Kidney (tissue), 14 donors: ENCODE data around the gene OVAAL. TPM values are rescaled to one million over a fixed set of nuclear protein-coding genes. Genes with fewer than 3 reads are reported as not detected.

Source experiments
- DNase-seq, 5 donors: peaks; one replicate each; pipeline ENCODE4 v3.0.0-alpha.2; 2013 to 2020
- FAIRE-seq: peaks from 2 replicates; lab custom pipeline; 2012; peaks lifted over from hg19 to GRCh38; lab: Jason Lieb, UNC
- H3K27ac ChIP-seq, 2 donors: one replicate each; pipeline ENCODE4 v1.7.0; 2013; ENCODE audit warnings: low read depth in 2 of 2, low read length in 2 of 2, inconsistent platforms in 1 of 2
- H3K27me3 ChIP-seq: one replicate; pipeline ENCODE4 v1.7.1; 2013; ENCODE audit warnings: low read length, inconsistent platforms; ENCODE audit not compliant: control insufficient read depth, insufficient read depth
- H3K36me3 ChIP-seq, 3 donors: one replicate each; pipeline versions ENCODE4 v1.7.0 to v1.7.1; 2013; ENCODE audit warnings: low read length in 3 of 3, control low read depth in 1 of 3, inconsistent platforms in 1 of 3; ENCODE audit not compliant: insufficient read depth in 3 of 3, control insufficient read depth in 2 of 3
- H3K4me1 ChIP-seq, 3 donors: one replicate each; pipeline versions ENCODE4 v1.7.0 to v1.7.1; 2013; ENCODE audit warnings: low read length in 3 of 3, inconsistent platforms in 1 of 3, low read depth in 1 of 3; ENCODE audit not compliant: control insufficient read depth in 2 of 3, insufficient read depth in 2 of 3
- H3K4me3 ChIP-seq, 3 donors: one replicate each; pipeline versions ENCODE4 v1.7.0 to v1.8.1; 2013; ENCODE audit warnings: low read length in 3 of 3, control low read depth in 1 of 3, inconsistent platforms in 1 of 3
- H3K9ac ChIP-seq, 3 donors: one replicate each; pipeline versions ENCODE4 v1.7.0 to v1.7.1; 2013; ENCODE audit warnings: low read length in 3 of 3, control low read depth in 1 of 3, inconsistent platforms in 1 of 3
- H3K9me3 ChIP-seq, 3 donors: one replicate each; pipeline versions ENCODE4 v1.7.0 to v1.7.1; 2013; ENCODE audit warnings: low read length in 3 of 3, control low read depth in 1 of 3, inconsistent platforms in 1 of 3; ENCODE audit not compliant: control insufficient read depth in 2 of 3, insufficient read depth in 1 of 3
- intact Hi-C: fragments of 100-400 bp; cut with DNase I; formaldehyde crosslinking; loops from one replicate; pipeline ENCODE4 v1.11.1; 2022
- polyA plus RNA-seq: library from polyadenylated mRNA; stranded (reverse); fragments of 350-450 nt; fragmentation: Illumina TruSeq; extraction: RNeasy Lipid Tissue Mini Kit (QIAGEN cat#74804); gene quantifications from one replicate; pipeline ENCODE4 v1.2.3, GENCODE V29; 2014; ENCODE audit warnings: low read depth, low replicate concordance; ENCODE audit not compliant: insufficient read depth
- total RNA-seq: library from RNA; stranded (reverse); fragmentation: NEBNext Ultra II Directional; extraction: Animal tissue kit (Norgen Biotek cat#: 25700); gene quantifications from one replicate; pipeline ENCODE4 v1.2.1, GENCODE V29; 2021
- TF ChIP-seq, protein P1 (sequence below): IDR thresholded peaks from 3 replicates; pipeline ENCODE4 v1.5.1; 2012; ENCODE audit warnings: mild to moderate bottlenecking, moderate library complexity, borderline replicate concordance; ENCODE audit not compliant: insufficient read depth; ENCODE audit errors: extremely low read depth
- donor health status: control.
- donor health status: control.
- donor health status: control.
- donor health status: control.
- donor health status: control.
- donor health status: DM: yes; HTN: yes; CAD: no.
- donor health status: Normal renal cell carcinoma (clear cell type).

The OVAAL gene
- total and polyA plus RNA-seq, 2 donors from 2014 or later, result not detected

DNA sequence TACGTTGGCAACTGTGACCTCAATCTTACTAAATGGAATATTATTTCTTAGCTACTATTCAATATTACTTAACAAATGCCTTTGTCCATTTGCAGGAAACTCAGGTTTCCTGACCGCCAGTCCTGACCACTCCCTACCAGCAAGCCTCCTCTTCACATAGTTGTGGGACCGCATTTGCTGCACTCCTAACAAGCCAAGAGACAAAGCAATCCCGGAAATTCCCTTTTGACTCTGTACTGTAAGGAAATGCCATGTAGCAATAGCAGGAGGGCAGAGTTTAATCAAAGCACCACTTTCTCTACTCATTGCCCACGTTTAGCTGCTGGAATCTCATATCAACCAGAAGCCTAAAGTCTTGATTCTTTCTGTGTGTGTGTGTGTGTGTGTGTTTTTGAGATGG lies 28.3 kb upstream of the OVAAL start:
- intact Hi-C loops, result no loop called here
- Histone ChIP-seq H3K4me3 (no peak overlapping the region), H3K9me3 (no peaks in the 10 kb centered on the region), H3K4me1 (peaks cover 0 to 4% (median 2%) of the 10 kb centered on the region in 3 donors), H3K36me3 (no peaks in the 10 kb centered on the region), H3K9ac (no peak overlapping the region), H3K27me3 (no peaks in the 10 kb centered on the region), H3K27ac (no peak overlapping the region)
- FAIRE-seq (no peak), DNase-seq (peak in 1 of 5 donors; percentile 42)
- TF ChIP-seq, protein P1, sequence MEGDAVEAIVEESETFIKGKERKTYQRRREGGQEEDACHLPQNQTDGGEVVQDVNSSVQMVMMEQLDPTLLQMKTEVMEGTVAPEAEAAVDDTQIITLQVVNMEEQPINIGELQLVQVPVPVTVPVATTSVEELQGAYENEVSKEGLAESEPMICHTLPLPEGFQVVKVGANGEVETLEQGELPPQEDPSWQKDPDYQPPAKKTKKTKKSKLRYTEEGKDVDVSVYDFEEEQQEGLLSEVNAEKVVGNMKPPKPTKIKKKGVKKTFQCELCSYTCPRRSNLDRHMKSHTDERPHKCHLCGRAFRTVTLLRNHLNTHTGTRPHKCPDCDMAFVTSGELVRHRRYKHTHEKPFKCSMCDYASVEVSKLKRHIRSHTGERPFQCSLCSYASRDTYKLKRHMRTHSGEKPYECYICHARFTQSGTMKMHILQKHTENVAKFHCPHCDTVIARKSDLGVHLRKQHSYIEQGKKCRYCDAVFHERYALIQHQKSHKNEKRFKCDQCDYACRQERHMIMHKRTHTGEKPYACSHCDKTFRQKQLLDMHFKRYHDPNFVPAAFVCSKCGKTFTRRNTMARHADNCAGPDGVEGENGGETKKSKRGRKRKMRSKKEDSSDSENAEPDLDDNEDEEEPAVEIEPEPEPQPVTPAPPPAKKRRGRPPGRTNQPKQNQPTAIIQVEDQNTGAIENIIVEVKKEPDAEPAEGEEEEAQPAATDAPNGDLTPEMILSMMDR, result no peak

GRCh38 chr1:180532854-180533253 lies 25.9 kb upstream of the OVAAL start:
- no peak for FAIRE-seq
- Histone ChIP-seq H3K27me3 (no peaks in the 10 kb centered on the region), H3K9ac (no peak overlapping the region), H3K36me3 (no peaks in the 10 kb centered on the region), H3K27ac (no peak overlapping the region), H3K9me3 (no peaks in the 10 kb centered on the region), H3K4me3 (peak overlapping the region in 1 of 3 donors; percentile 3), H3K4me1 (peaks cover 0 to 5% (median 4%) of the 10 kb centered on the region in 3 donors)
- TF ChIP-seq, protein P1, result no peak
- intact Hi-C loops, result no loop called here
- peak in 1 of 5 donors; percentile 19 for DNase-seq

DNA sequence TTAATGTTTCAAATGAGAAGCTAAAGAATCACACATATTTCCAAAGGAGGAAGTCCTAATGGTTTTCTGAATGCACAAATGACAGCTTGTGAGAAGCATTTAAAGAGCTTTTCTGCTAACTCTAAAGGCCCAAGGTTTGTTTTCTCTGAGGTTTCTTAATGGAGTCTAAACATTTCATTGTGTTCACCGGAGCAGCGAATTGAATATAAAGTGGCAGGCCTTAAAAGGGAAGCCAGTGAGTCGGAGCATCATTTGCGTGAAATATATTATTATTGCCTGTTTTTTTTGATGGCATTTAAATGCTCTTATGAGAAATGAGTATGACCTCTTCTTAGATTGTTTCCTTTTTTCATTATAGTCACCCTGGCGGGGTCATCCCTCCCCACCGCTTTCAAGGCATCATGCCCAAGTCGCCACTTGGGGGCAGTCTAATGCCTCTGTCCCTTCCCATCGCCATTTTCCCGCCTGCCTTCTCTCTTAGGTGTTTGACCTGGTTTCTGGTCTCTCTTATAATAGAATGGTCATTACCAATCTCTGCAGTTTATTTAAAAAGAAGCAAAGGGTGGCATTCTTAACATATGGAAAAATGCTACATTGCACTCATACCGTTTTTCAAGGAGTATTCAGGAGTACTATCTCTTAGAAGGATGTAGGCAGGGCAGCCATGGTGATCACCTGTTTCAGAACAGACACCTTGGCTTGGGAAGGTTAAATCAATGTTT lies 25.3 kb upstream of the OVAAL start:
- DNase-seq (peak in 4 of 5 donors; percentile 66 to 85 (median 76)), FAIRE-seq (no peak)
- H3K27ac ChIP-seq, result no peak overlapping the region
- no peaks in the 10 kb centered on the region for H3K36me3 ChIP-seq
- intact Hi-C loops, result no loop called here
- H3K27me3 ChIP-seq, result no peaks in the 10 kb centered on the region
- TF ChIP-seq, protein P1, result peak; percentile 76
- no peak overlapping the region for H3K9ac ChIP-seq
- H3K4me3 ChIP-seq, result no peak overlapping the region
- H3K4me1 ChIP-seq, result peaks cover 0 to 5% (median 4%) of the 10 kb centered on the region in 3 donors
- H3K9me3 ChIP-seq, result no peaks in the 10 kb centered on the region
